Activated T-helper 2 cell treated with anti-CD3 and anti-CD28 coated beads, Interferon-gamma antibody, Interleukin-2, Interleukin-4, amounts not matched to agents 10 μg/mL and 5 μg/mL and 100 μg/mL, durations not matched to agents 14 hours and 24 hours and 36 hours (primary cell): ENCODE data around the gene IKZF2. TPM values are rescaled to one million over a fixed set of nuclear protein-coding genes. Genes with fewer than 3 reads are reported as not detected.

ENCODE experiments used
- DNase-seq: peaks from one replicate; pipeline ENCODE4 v3.0.0; 2021; ENCODE audit warnings: low spot score
- H3K27ac Mint-ChIP-seq: one replicate; pipeline ENCODE4 v1.8.0; 2021; ENCODE audit warnings: mixed read lengths
- H3K27me3 Mint-ChIP-seq: one replicate; pipeline ENCODE4 v1.8.0; 2021; ENCODE audit warnings: low read depth, mixed read lengths
- H3K36me3 Mint-ChIP-seq: one replicate; pipeline ENCODE4 v1.8.0; 2021; ENCODE audit warnings: low read depth, mixed read lengths
- H3K4me1 Mint-ChIP-seq: one replicate; pipeline ENCODE4 v1.8.0; 2021; ENCODE audit warnings: low read depth, mixed read lengths
- H3K4me3 Mint-ChIP-seq: one replicate; pipeline ENCODE4 v1.8.0; 2021; ENCODE audit warnings: low read depth, mild to moderate bottlenecking, moderate library complexity, mixed read lengths
- H3K9me3 Mint-ChIP-seq: one replicate; pipeline ENCODE4 v1.8.0; 2021; ENCODE audit warnings: mixed read lengths
- intact Hi-C: fragments of 100-400 bp; cut with micrococcal nuclease; formaldehyde crosslinking; loops from one replicate; pipeline ENCODE4 v1.15.1; 2023
- total RNA-seq: library from RNA; stranded (reverse); gene quantifications from 2 replicates; pipeline ENCODE4 v1.2.3, GENCODE V29; 2022

IKZF2 gene
- total RNA-seq, 1 donor from 2014 or later, result 13.4 TPM

DNA sequence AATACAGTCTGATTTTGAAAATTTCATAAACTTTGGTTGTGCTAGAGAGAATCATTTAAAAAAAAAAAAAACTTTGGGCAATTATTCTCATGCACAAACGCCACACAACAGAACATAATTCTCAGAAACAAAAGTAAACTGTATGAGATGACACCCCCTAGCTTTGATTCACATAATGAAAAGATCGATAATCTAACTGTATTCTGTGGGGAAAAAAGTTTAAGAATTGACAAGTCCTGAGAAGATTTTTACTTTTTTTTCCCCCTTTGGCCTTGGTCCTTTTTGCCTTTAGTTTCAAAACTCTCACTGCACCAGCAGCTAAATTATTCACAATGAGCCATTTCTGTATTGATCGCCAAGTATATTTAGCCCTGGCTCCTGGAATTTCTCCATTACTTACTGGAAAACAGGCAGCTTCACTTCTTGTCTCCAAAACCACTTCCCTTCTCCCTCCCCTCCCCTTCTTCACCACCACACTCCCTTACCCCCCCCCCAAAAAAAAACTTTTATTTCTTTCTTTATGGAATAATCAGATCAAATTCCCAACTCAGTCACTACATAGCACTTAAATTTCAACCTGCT, 2.0 kb downstream of the IKZF2 start:
- Mint-ChIP-seq H3K27ac (peak overlapping the region; percentile 84), H3K27me3 (peaks cover 67% of the 10 kb centered on the region), H3K36me3 (peaks cover 4% of the 10 kb centered on the region), H3K4me1 (peaks cover 39% of the 10 kb centered on the region), H3K9me3 (no peaks in the 10 kb centered on the region), H3K4me3 (peak overlapping the region; percentile 86)
- intact Hi-C loops, result loop anchor here (5.0 kb wide), 1 partner anchor 82 kb away; no protein-coding TSS in a partner anchor
- DNase-seq, result no peak

DNA sequence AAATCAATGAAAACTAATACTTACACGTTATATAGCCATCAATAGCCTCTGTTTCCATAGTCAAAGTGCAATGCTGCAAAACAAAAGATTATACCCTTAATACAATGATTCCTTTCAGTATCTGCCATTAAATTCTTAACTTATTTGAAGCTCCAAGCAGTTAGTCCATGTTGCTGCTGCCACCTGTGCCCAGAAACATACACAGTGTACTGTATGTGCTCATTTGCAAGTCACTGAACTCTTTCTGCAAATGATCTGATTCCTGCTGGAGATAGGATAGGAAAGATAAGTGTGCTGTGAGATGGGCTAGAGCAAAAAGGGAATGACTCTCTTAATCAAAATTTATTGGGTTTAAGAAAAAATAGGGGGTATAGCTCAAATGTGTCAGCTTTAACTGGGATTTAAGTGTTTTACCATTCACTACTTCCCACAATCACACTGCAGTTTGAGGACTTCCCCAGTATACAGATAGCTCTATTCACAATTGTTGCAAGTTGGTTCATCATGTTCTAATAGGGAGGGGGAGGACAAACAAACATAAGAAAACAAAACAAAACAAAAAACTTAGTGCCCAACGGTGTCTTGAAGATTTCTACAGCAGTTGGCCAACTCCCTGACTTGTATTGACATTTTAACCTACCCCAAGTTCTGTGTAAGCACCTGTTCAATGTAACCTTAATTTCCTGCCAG, 2.7 kb downstream of the IKZF2 start:
- Mint-ChIP-seq H3K36me3 (peaks cover 4% of the 10 kb centered on the region), H3K27ac (peak overlapping the region; percentile 84), H3K9me3 (no peaks in the 10 kb centered on the region), H3K27me3 (peaks cover 62% of the 10 kb centered on the region), H3K4me3 (peak overlapping the region; percentile 86), H3K4me1 (peaks cover 37% of the 10 kb centered on the region)
- intact Hi-C loops, result loop anchor here (5.0 kb wide), 1 partner anchor 81 kb away; no protein-coding TSS in a partner anchor
- DNase-seq, result no peak

DNA sequence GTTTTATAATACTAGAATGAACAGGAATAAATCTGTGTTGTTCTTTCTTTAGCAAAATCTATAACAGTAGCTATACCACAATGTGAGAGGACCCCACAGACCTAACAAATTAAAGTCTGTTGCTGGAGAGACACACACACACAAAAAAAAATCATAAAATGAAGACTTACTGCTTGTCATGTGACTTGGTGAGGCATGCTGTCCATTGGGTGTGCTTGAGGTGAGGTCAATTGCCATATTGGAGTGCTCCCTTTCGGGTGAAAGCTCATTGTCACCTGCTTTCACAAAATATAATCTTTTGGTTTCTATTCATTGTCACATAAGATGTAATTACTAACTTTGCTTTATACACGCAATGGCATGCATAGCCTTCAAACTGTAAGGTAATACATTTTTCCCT, 3.9 kb downstream of the IKZF2 start:
- H3K4me1 Mint-ChIP-seq, result peaks cover 32% of the 10 kb centered on the region

DNA sequence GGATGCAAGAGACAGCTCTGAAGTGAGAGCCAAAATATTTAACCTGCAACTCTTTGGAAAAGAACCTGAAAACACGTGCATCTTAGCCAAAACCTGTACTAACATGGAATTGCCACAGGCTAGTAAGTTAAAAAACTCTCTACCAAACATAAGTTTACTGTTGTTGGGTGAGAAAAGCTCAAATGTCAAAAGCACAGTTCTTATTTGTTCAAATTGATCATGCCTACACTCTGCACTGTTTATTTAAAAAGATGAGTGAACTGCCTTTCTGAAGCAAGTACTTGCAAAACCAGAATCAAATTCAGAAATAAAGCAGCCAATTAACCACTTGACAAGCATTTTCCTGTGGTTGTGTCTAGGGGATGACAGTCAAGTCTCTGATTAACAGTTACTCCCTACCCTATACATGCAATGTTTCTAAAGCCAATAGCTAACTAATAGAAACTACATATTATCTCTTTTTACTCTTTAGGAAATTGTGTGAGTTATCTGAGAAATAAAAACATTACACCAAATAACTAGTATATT, 5.6 kb downstream of the IKZF2 start:
- H3K27me3 Mint-ChIP-seq, result peaks cover 55% of the 10 kb centered on the region

More for the DNA sequence above, 3.9 kb downstream of the IKZF2 start:
- H3K36me3 Mint-ChIP-seq, result peaks cover 4% of the 10 kb centered on the region
- intact Hi-C loops, result loop anchor here (5.0 kb wide), 1 partner anchor 80 kb away; no protein-coding TSS in a partner anchor
- H3K27me3 Mint-ChIP-seq, result peaks cover 56% of the 10 kb centered on the region
- no peak for DNase-seq
- H3K9me3 Mint-ChIP-seq, result no peaks in the 10 kb centered on the region
- peak overlapping the region; percentile 22 for H3K4me3 Mint-ChIP-seq
- no peak overlapping the region for H3K27ac Mint-ChIP-seq

DNA sequence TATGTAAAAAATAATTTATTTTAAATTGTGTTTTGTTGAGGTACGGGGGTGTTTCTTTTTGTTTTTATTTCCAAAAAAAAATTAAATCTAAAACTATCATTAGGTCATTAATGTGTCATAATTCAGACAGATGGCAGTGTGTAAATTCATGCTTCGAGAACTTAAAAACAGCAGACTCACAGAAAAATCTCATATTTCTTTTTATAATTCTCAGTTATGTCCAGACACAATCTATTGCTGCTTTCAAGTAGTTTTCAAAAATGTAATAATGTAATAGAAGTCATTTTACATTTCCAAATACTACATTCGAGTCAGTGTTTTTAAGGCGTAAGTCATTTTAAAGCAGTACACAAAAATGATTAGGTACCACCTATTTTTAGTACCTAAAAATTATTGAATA, 14.3 kb downstream of the IKZF2 start:
- no peak overlapping the region for H3K27ac Mint-ChIP-seq
- no peak for DNase-seq

More for the DNA sequence above, 5.6 kb downstream of the IKZF2 start:
- no peak for DNase-seq
- intact Hi-C loops, result loop anchor here (5.0 kb wide), 1 partner anchor 78 kb away; no protein-coding TSS in a partner anchor
- no peak overlapping the region for H3K4me3 Mint-ChIP-seq
- peaks cover 23% of the 10 kb centered on the region for H3K4me1 Mint-ChIP-seq
- H3K9me3 Mint-ChIP-seq, result no peaks in the 10 kb centered on the region
- H3K27ac Mint-ChIP-seq, result no peak overlapping the region
- peaks cover 4% of the 10 kb centered on the region for H3K36me3 Mint-ChIP-seq

DNA sequence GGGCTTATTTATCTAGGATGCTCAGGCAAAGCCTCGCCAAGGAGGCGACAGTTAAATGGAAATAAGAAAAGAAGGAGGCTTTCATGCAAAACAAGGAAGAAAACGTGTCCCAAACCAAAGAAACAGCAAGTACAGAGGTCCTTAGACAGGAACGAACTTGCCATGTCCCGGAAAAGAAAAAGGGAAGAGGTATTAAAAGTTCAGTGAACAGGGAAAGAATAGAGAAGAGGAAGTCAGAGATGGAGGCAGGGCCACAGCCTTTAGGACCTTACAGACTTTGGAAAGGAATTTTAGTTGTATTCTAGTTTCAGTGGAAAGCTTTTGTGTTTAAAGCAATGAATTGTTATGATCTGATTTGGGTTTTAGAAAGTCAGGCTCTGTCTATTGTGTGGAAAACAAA, 22.1 kb downstream of the IKZF2 start:
- H3K4me1 Mint-ChIP-seq, result peaks cover 5% of the 10 kb centered on the region
- intact Hi-C loops, result no loop called here
- no peaks in the 10 kb centered on the region for H3K9me3 Mint-ChIP-seq
- no peaks in the 10 kb centered on the region for H3K36me3 Mint-ChIP-seq
- DNase-seq, result no peak
- peaks cover 12% of the 10 kb centered on the region for H3K27me3 Mint-ChIP-seq
- no peak overlapping the region for H3K4me3 Mint-ChIP-seq
- no peak overlapping the region for H3K27ac Mint-ChIP-seq

More for the DNA sequence above, 14.3 kb downstream of the IKZF2 start:
- Mint-ChIP-seq H3K36me3 (peaks cover 5% of the 10 kb centered on the region), H3K4me3 (no peak overlapping the region), H3K9me3 (no peaks in the 10 kb centered on the region), H3K27me3 (peaks cover 24% of the 10 kb centered on the region), H3K4me1 (no peaks in the 10 kb centered on the region)
- intact Hi-C loops, result no loop called here

DNA sequence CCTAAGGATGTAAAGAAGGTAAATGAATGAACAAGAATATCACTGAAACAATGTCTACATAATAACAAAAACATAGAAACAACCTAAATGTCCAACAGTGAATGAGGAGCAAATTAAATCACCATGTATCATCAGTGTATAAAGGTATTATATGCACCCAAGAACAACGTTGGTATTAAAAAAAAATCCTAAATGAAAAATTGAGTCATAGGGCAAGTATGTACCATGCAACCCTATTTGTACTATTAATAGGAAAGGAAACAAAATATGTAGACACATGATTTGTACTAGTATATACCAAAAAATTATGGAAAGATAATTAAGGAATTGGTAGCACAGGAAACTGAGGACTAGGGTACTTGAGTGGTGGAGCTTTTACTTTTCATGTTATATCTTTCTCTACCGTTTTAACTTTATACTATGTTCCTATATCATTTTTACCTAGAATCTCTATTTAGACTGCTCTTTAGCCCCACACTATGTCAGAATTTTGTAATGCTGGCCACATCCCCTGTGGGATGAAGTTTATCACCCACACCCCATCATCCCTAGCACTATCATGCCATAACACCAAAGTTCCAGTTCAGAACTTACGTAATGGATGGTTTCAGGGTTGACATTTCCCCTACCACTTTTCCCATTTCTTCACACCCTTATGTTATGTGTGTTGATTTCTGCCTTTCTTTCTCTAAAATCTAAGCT, 25.6 kb downstream of the IKZF2 start:
- Mint-ChIP-seq H3K4me1 (peaks cover 22% of the 10 kb centered on the region), H3K9me3 (no peaks in the 10 kb centered on the region), H3K4me3 (no peak overlapping the region), H3K27me3 (peaks cover 11% of the 10 kb centered on the region), H3K27ac (no peak overlapping the region), H3K36me3 (peaks cover 2% of the 10 kb centered on the region)
- DNase-seq, result no peak
- intact Hi-C loops, result no loop called here

DNA sequence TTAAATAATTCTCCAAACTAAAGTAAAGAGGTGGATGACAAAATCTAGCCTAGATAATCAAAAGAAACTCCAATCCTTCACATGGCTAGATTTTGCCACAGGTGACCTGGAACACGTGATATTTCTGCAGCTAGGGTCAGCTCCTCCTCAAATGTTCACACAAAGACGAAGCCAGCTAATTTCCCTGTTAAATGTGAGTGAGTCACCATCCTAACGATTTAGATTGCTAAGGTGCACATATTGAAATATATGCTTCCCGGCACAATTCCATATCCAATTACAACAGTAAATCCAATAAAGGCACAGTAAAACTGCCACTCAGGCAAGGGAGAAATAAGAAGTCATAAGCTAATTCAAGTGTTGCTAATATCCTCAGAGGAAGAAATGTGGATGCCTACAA, 28.7 kb downstream of the IKZF2 start:
- Mint-ChIP-seq H3K4me3 (no peak overlapping the region), H3K27me3 (peaks cover 10% of the 10 kb centered on the region), H3K36me3 (peaks cover 2% of the 10 kb centered on the region), H3K27ac (no peak overlapping the region), H3K4me1 (peaks cover 44% of the 10 kb centered on the region), H3K9me3 (no peaks in the 10 kb centered on the region)
- intact Hi-C loops, result no loop called here
- DNase-seq, result no peak

DNA sequence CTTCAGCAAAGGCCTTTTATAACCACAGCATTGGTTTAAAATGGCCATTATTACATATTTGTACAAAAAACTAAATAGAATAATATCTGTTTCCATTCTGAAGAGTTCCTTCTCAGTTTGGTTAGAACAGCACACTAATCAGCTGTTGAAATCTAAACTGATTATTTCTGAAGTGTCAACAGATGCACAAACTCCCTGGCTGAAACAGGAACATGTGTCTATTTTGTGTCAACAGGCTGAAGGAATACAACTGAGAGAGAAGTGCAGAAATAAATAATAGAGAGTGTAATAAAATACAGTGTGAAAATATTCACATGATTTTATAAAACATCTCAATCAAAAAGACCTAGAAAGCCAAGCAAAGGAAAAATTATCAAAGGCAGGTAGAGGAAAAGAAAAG, 29.7 kb downstream of the IKZF2 start:
- H3K4me1 Mint-ChIP-seq, result peaks cover 51% of the 10 kb centered on the region
- intact Hi-C loops, result no loop called here
- no peak overlapping the region for H3K4me3 Mint-ChIP-seq
- no peak for DNase-seq
- H3K27ac Mint-ChIP-seq, result no peak overlapping the region
- H3K36me3 Mint-ChIP-seq, result peaks cover 2% of the 10 kb centered on the region
- no peaks in the 10 kb centered on the region for H3K9me3 Mint-ChIP-seq
- peaks cover 6% of the 10 kb centered on the region for H3K27me3 Mint-ChIP-seq

DNA sequence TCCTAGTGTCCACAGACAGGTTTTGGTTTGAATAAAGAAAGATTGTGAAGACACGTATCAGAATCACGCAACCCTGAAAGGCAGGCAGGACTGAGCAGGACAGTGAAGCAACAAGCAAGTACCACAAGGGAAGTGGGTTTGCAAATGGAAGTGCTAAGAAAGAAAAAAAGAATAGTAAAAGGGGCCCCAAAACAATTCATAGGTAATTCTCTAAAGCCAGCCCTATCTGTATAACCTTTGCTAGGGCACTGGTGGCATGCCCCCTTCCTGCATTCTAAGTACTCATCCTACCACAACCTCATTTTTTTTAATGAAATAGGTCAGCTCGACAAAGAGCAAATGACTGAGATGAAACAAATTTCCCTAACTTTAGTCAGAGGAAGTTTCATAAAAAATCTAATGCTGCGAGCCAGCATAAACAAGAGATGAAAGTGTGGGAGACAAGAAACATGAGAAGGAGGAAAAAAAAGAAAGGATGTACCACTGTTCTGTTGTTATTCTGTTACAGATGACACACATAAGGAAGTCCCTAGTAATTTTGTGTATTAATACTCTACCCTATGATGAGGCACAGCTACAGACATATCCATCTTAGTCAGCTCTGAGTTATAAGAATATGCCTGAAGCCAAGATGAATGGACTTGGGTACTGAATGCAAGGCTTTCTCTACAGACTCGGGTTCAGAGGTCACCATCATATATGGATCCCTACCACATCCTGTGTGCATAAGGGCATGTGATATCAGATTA, 32.2 kb downstream of the IKZF2 start:
- peaks cover 4% of the 10 kb centered on the region for H3K27me3 Mint-ChIP-seq
- H3K36me3 Mint-ChIP-seq, result peaks cover 2% of the 10 kb centered on the region
- peak overlapping the region; percentile 63 for H3K4me3 Mint-ChIP-seq
- H3K9me3 Mint-ChIP-seq, result no peaks in the 10 kb centered on the region
- no peak for DNase-seq
- peaks cover 50% of the 10 kb centered on the region for H3K4me1 Mint-ChIP-seq
- intact Hi-C loops, result loop anchor here (1.0 to 5.0 kb wide), 11 partner anchors 15 to 387 kb away; partner anchors contain the start of gene IKZF2
- peak overlapping the region; percentile 95 for H3K27ac Mint-ChIP-seq

DNA sequence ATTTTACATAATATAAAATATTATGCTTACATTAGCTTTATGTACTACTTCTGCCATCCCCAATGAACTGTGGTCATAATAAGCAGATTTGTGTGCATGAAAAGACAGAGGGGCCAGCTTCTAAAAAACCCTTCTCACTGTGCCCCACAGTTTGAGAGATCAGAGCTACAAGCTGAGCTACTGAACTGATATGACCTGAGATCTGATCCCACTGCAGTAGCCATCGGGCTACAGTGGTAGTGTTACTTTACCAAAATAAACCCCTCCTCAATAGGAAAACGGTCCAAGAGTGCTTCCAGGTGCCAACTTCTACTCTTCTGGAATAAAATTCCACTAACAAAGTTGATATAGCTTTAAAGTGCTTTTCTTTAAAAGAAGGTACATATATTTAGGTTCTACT, 43.1 kb downstream of the IKZF2 start:
- DNase-seq, result no peak
- no peaks in the 10 kb centered on the region for H3K9me3 Mint-ChIP-seq
- H3K27ac Mint-ChIP-seq, result no peak overlapping the region
- H3K4me1 Mint-ChIP-seq, result peaks cover 20% of the 10 kb centered on the region
- H3K4me3 Mint-ChIP-seq, result no peak overlapping the region
- intact Hi-C loops, result no loop called here
- no peaks in the 10 kb centered on the region for H3K27me3 Mint-ChIP-seq
- peaks cover 4% of the 10 kb centered on the region for H3K36me3 Mint-ChIP-seq

DNA sequence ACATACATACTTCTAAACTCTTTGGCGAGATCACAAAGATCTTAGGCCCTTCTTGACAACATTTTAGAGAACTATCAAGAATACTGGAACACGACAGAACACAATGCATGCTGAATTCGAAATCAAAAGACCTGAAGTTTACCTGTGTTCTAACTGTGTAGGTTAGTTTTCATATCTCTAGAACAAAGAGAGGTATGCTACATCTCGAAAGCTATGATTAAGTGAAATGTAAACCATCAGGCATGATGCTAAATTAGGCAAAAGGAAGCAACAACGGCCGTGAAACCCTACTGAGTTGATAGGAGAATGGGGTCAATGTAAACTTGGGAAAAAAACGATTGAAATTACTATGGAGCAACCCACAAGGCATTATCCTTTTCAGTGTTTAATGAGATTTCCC, 43.7 kb downstream of the IKZF2 start:
- H3K27me3 Mint-ChIP-seq, result no peaks in the 10 kb centered on the region
- peaks cover 4% of the 10 kb centered on the region for H3K36me3 Mint-ChIP-seq
- DNase-seq, result no peak
- H3K27ac Mint-ChIP-seq, result no peak overlapping the region
- H3K4me1 Mint-ChIP-seq, result peaks cover 22% of the 10 kb centered on the region
- H3K9me3 Mint-ChIP-seq, result no peaks in the 10 kb centered on the region
- no peak overlapping the region for H3K4me3 Mint-ChIP-seq
- intact Hi-C loops, result no loop called here
